ENCODE data around the gene AQP2. TPM values are rescaled to one million over a fixed set of nuclear protein-coding genes. Genes with fewer than 3 reads are reported as not detected.
A peak's percentile ranks its signal among the peaks of the same experiment; 100 is the strongest.

Gene AQP2
- total RNA-seq, 1 donor from 2014 or later, result not detected

GRCh38 chr12:49937639-49938300 is 12.8 kb upstream of the AQP2 start:
- Mint-ChIP-seq H3K36me3 (ENCODE audit: low read depth) (no peaks in the 10 kb centered on the region), H3K4me3 (no peak overlapping the region), H3K9me3 (no peaks in the 10 kb centered on the region), H3K4me1 (ENCODE audit: low read depth) (peaks cover 4% of the 10 kb centered on the region), H3K27me3 (ENCODE audit: insufficient read depth) (peaks cover 10% of the 10 kb centered on the region), H3K27ac (no peak overlapping the region)
- no peak for DNase-seq (ENCODE audit: low spot score)
- intact Hi-C loops (cut with micrococcal nuclease), result no loop called here

GRCh38 chr12:49939307-49939706 is 11.2 kb upstream of the AQP2 start:
- Mint-ChIP-seq H3K27ac (no peak overlapping the region), H3K4me1 (ENCODE audit: low read depth) (peaks cover 7% of the 10 kb centered on the region), H3K9me3 (no peaks in the 10 kb centered on the region), H3K27me3 (ENCODE audit: insufficient read depth) (peaks cover 10% of the 10 kb centered on the region), H3K36me3 (ENCODE audit: low read depth) (no peaks in the 10 kb centered on the region), H3K4me3 (no peak overlapping the region)
- intact Hi-C loops (cut with micrococcal nuclease), result no loop called here
- DNase-seq (ENCODE audit: low spot score), result no peak

GRCh38 chr12:49939707-49940106 is 10.8 kb upstream of the AQP2 start:
- no peaks in the 10 kb centered on the region for H3K36me3 Mint-ChIP-seq (ENCODE audit: low read depth)
- no peaks in the 10 kb centered on the region for H3K9me3 Mint-ChIP-seq
- intact Hi-C loops (cut with micrococcal nuclease), result no loop called here
- no peak for DNase-seq (ENCODE audit: low spot score)
- peaks cover 11% of the 10 kb centered on the region for H3K4me1 Mint-ChIP-seq (ENCODE audit: low read depth)
- H3K27ac Mint-ChIP-seq, result no peak overlapping the region
- H3K4me3 Mint-ChIP-seq, result no peak overlapping the region
- peaks cover 10% of the 10 kb centered on the region for H3K27me3 Mint-ChIP-seq (ENCODE audit: insufficient read depth)

GRCh38 chr12:49941556-49942511 is 8.7 kb upstream of the AQP2 start:
- no peak for DNase-seq (ENCODE audit: low spot score)
- Mint-ChIP-seq H3K36me3 (ENCODE audit: low read depth) (no peaks in the 10 kb centered on the region), H3K9me3 (no peaks in the 10 kb centered on the region), H3K27ac (no peak overlapping the region), H3K4me3 (no peak overlapping the region), H3K27me3 (ENCODE audit: insufficient read depth) (peaks cover 8% of the 10 kb centered on the region), H3K4me1 (ENCODE audit: low read depth) (peaks cover 28% of the 10 kb centered on the region)
- intact Hi-C loops (cut with micrococcal nuclease), result no loop called here

- no peak for DNase-seq (ENCODE audit: low spot score)
- no peaks in the 10 kb centered on the region for H3K9me3 Mint-ChIP-seq
- intact Hi-C loops (cut with micrococcal nuclease), result no loop called here
- H3K36me3 Mint-ChIP-seq (ENCODE audit: low read depth), result no peaks in the 10 kb centered on the region
- peaks cover 6% of the 10 kb centered on the region for H3K27me3 Mint-ChIP-seq (ENCODE audit: insufficient read depth)
- H3K4me3 Mint-ChIP-seq, result no peak overlapping the region
- peaks cover 28% of the 10 kb centered on the region for H3K4me1 Mint-ChIP-seq (ENCODE audit: low read depth)
- H3K27ac Mint-ChIP-seq, result no peak overlapping the region
Observed at GRCh38 chr12:49942512-49942893, 8.0 kb upstream of the AQP2 start.

- peaks cover 28% of the 10 kb centered on the region for H3K4me1 Mint-ChIP-seq (ENCODE audit: low read depth)
Observed at GRCh38 chr12:49942921-49943624, 7.5 kb upstream of the AQP2 start.

GRCh38 chr12:49943625-49943960 is 6.9 kb upstream of the AQP2 start:
- DNase-seq (ENCODE audit: low spot score), result no peak
- Mint-ChIP-seq H3K4me3 (no peak overlapping the region), H3K36me3 (ENCODE audit: low read depth) (no peaks in the 10 kb centered on the region), H3K9me3 (no peaks in the 10 kb centered on the region), H3K27ac (no peak overlapping the region), H3K4me1 (ENCODE audit: low read depth) (peaks cover 28% of the 10 kb centered on the region), H3K27me3 (ENCODE audit: insufficient read depth) (peaks cover 5% of the 10 kb centered on the region)
- intact Hi-C loops (cut with micrococcal nuclease), result no loop called here

More at GRCh38 chr12:49942921-49943624, 7.5 kb upstream of the AQP2 start:
- no peak for DNase-seq (ENCODE audit: low spot score)
- intact Hi-C loops (cut with micrococcal nuclease), result no loop called here
- Mint-ChIP-seq H3K4me3 (no peak overlapping the region), H3K36me3 (ENCODE audit: low read depth) (no peaks in the 10 kb centered on the region), H3K27ac (no peak overlapping the region), H3K27me3 (ENCODE audit: insufficient read depth) (peaks cover 5% of the 10 kb centered on the region), H3K9me3 (no peaks in the 10 kb centered on the region)

- no peaks in the 10 kb centered on the region for H3K9me3 Mint-ChIP-seq
- no peak for DNase-seq (ENCODE audit: low spot score)
- peaks cover 3% of the 10 kb centered on the region for H3K27me3 Mint-ChIP-seq (ENCODE audit: insufficient read depth)
- H3K4me1 Mint-ChIP-seq (ENCODE audit: low read depth), result peaks cover 28% of the 10 kb centered on the region
- intact Hi-C loops (cut with micrococcal nuclease), result no loop called here
- H3K36me3 Mint-ChIP-seq (ENCODE audit: low read depth), result no peaks in the 10 kb centered on the region
- no peak overlapping the region for H3K4me3 Mint-ChIP-seq
- no peak overlapping the region for H3K27ac Mint-ChIP-seq
Observed at GRCh38 chr12:49944046-49944445, 6.5 kb upstream of the AQP2 start.

GRCh38 chr12:49944718-49945117 is 5.8 kb upstream of the AQP2 start:
- H3K4me3 Mint-ChIP-seq, result no peak overlapping the region
- H3K4me1 Mint-ChIP-seq (ENCODE audit: low read depth), result peaks cover 28% of the 10 kb centered on the region
- no peak for DNase-seq (ENCODE audit: low spot score)
- peaks cover 2% of the 10 kb centered on the region for H3K27me3 Mint-ChIP-seq (ENCODE audit: insufficient read depth)
- H3K9me3 Mint-ChIP-seq, result no peaks in the 10 kb centered on the region
- no peak overlapping the region for H3K27ac Mint-ChIP-seq
- no peaks in the 10 kb centered on the region for H3K36me3 Mint-ChIP-seq (ENCODE audit: low read depth)
- intact Hi-C loops (cut with micrococcal nuclease), result loop anchor here (1.0 kb wide), 2 partner anchors 23 to 77 kb away; no protein-coding TSS in a partner anchor

- H3K4me1 Mint-ChIP-seq (ENCODE audit: low read depth), result peaks cover 28% of the 10 kb centered on the region
Observed at GRCh38 chr12:49945394-49946080, 5.0 kb upstream of the AQP2 start.

GRCh38 chr12:49946086-49946485 is 4.5 kb upstream of the AQP2 start:
- Mint-ChIP-seq H3K4me3 (no peak overlapping the region), H3K4me1 (ENCODE audit: low read depth) (peaks cover 28% of the 10 kb centered on the region), H3K36me3 (ENCODE audit: low read depth) (no peaks in the 10 kb centered on the region), H3K27ac (peak overlapping the region; percentile 59), H3K9me3 (no peaks in the 10 kb centered on the region), H3K27me3 (ENCODE audit: insufficient read depth) (peaks cover 2% of the 10 kb centered on the region)
- DNase-seq (ENCODE audit: low spot score), result no peak
- intact Hi-C loops (cut with micrococcal nuclease), result no loop called here

More at GRCh38 chr12:49945394-49946080, 5.0 kb upstream of the AQP2 start:
- no peaks in the 10 kb centered on the region for H3K9me3 Mint-ChIP-seq
- peaks cover 2% of the 10 kb centered on the region for H3K27me3 Mint-ChIP-seq (ENCODE audit: insufficient read depth)
- H3K27ac Mint-ChIP-seq, result peak overlapping the region; percentile 92
- H3K36me3 Mint-ChIP-seq (ENCODE audit: low read depth), result no peaks in the 10 kb centered on the region
- intact Hi-C loops (cut with micrococcal nuclease), result loop anchor here (1.0 kb wide), 2 partner anchors 22 to 78 kb away; no protein-coding TSS in a partner anchor
- H3K4me3 Mint-ChIP-seq, result peak overlapping the region; percentile 77
- peak; percentile 74 for DNase-seq (ENCODE audit: low spot score)

GRCh38 chr12:49946497-49946896 is 4.0 kb upstream of the AQP2 start:
- Mint-ChIP-seq H3K27me3 (ENCODE audit: insufficient read depth) (peaks cover 2% of the 10 kb centered on the region), H3K27ac (no peak overlapping the region), H3K36me3 (ENCODE audit: low read depth) (no peaks in the 10 kb centered on the region), H3K9me3 (no peaks in the 10 kb centered on the region), H3K4me1 (ENCODE audit: low read depth) (peaks cover 28% of the 10 kb centered on the region), H3K4me3 (no peak overlapping the region)
- intact Hi-C loops (cut with micrococcal nuclease), result no loop called here
- DNase-seq (ENCODE audit: low spot score), result no peak

All from activated T-helper 1 cell treated with anti-CD3 and anti-CD28 coated beads, Interleukin-12 subunit alpha, Interleukin-12 subunit beta, Interleukin-2, Interleukin-4 antibody, amounts not matched to agents 30 ng/mL and 10 ng/mL and 1 ng/mL, durations not matched to agents 14 hours and 24 hours and 36 hours (primary cell).